ENCODE results near the gene LRRN4.

- TF ChIP-seq TAF1 (IDR thresholded peaks at IDR 0.05; ENCODE audit: borderline replicate concordance, insufficient read depth, low read length), result no peak
- TF ChIP-seq REST (IDR thresholded peaks at IDR 0.05; ENCODE audit: insufficient read depth in 1 of 2, low read depth in 2 of 2, low read length in 2 of 2), result no peak
These were observed 30.1 kb upstream of the LRRN4 start for GRCh38 chr20:6083926-6084325.

Data from PFSK-1 (cell line).